Stimulated activated effector memory CD8-positive, alpha-beta T cell treated with anti-CD3 and anti-CD28 coated beads, Interleukin-12 subunit alpha, Interleukin-12 subunit beta, amount 100 ng/mL, for 72 hours (primary cell): ENCODE data around the gene ARFGAP1.

ENCODE experiments used
- ATAC-seq: fragments of 150-1000 bp; cut with Tn5 transposase; 2 replicates; pipeline ENCODE4 v1.10.0; 2021
- DNase-seq, 2 donors: peaks; one replicate each; pipeline ENCODE4 v3.0.0; 2021 to 2022; ENCODE audit warnings: low spot score in 2 of 2
- H3K27ac Mint-ChIP-seq: one replicate; pipeline ENCODE4 v1.8.0; 2022; ENCODE audit warnings: mild to moderate bottlenecking, mixed read lengths
- H3K36me3 Mint-ChIP-seq: one replicate; pipeline ENCODE4 v1.8.0; 2022; ENCODE audit warnings: mild to moderate bottlenecking, mixed read lengths
- H3K4me1 Mint-ChIP-seq: one replicate; pipeline ENCODE4 v1.8.0; 2022; ENCODE audit warnings: mixed read lengths
- H3K4me3 Mint-ChIP-seq: one replicate; pipeline ENCODE4 v1.8.0; 2022; ENCODE audit warnings: mild to moderate bottlenecking, mixed read lengths
- H3K9me3 Mint-ChIP-seq: one replicate; pipeline ENCODE4 v1.8.0; 2022; ENCODE audit warnings: mixed read lengths

The ARFGAP1 gene

GRCh38 chr20:63262836-63263235 is 9.8 kb upstream of the ARFGAP1 start:
- H3K27ac Mint-ChIP-seq, result peak overlapping the region; percentile 85
- DNase-seq (no peak), ATAC-seq (no peak)
- H3K36me3 Mint-ChIP-seq, result no peaks in the 10 kb centered on the region
- H3K4me3 Mint-ChIP-seq, result peak overlapping the region; percentile 35
- no peaks in the 10 kb centered on the region for H3K9me3 Mint-ChIP-seq
- H3K4me1 Mint-ChIP-seq, result peaks cover 9% of the 10 kb centered on the region

- H3K36me3 Mint-ChIP-seq, result no peaks in the 10 kb centered on the region
- H3K4me3 Mint-ChIP-seq, result no peak overlapping the region
- no peaks in the 10 kb centered on the region for H3K9me3 Mint-ChIP-seq
- peaks cover 9% of the 10 kb centered on the region for H3K4me1 Mint-ChIP-seq
- H3K27ac Mint-ChIP-seq, result no peak overlapping the region
- DNase-seq (no peak), ATAC-seq (no peak)
Observed at GRCh38 chr20:63264000-63264399, 8.6 kb upstream of the ARFGAP1 start.

GRCh38 chr20:63264519-63264918 is 8.1 kb upstream of the ARFGAP1 start:
- no peaks in the 10 kb centered on the region for H3K36me3 Mint-ChIP-seq
- ATAC-seq (peak; percentile 31), DNase-seq (no peak)
- H3K4me1 Mint-ChIP-seq, result peaks cover 9% of the 10 kb centered on the region
- H3K4me3 Mint-ChIP-seq, result no peak overlapping the region
- no peak overlapping the region for H3K27ac Mint-ChIP-seq
- no peaks in the 10 kb centered on the region for H3K9me3 Mint-ChIP-seq

GRCh38 chr20:63265891-63266515 is 6.6 kb upstream of the ARFGAP1 start:
- ATAC-seq (no peak), DNase-seq (no peak)
- no peaks in the 10 kb centered on the region for H3K36me3 Mint-ChIP-seq
- H3K4me3 Mint-ChIP-seq, result no peak overlapping the region
- H3K27ac Mint-ChIP-seq, result no peak overlapping the region
- H3K9me3 Mint-ChIP-seq, result no peaks in the 10 kb centered on the region
- H3K4me1 Mint-ChIP-seq, result peaks cover 13% of the 10 kb centered on the region

- no peak overlapping the region for H3K4me3 Mint-ChIP-seq
- ATAC-seq (no peak), DNase-seq (no peak)
- H3K36me3 Mint-ChIP-seq, result no peaks in the 10 kb centered on the region
- H3K27ac Mint-ChIP-seq, result no peak overlapping the region
- H3K4me1 Mint-ChIP-seq, result peaks cover 10% of the 10 kb centered on the region
- no peaks in the 10 kb centered on the region for H3K9me3 Mint-ChIP-seq
Observed at GRCh38 chr20:63267691-63268090, 4.9 kb upstream of the ARFGAP1 start.

- Mint-ChIP-seq H3K4me1 (peaks cover 10% of the 10 kb centered on the region), H3K27ac (no peak overlapping the region), H3K36me3 (no peaks in the 10 kb centered on the region), H3K4me3 (no peak overlapping the region), H3K9me3 (no peaks in the 10 kb centered on the region)
- DNase-seq (no peak), ATAC-seq (no peak)
Observed at GRCh38 chr20:63268256-63268655, 4.4 kb upstream of the ARFGAP1 start.

GRCh38 chr20:63268671-63269439 is 3.8 kb upstream of the ARFGAP1 start:
- DNase-seq (no peak), ATAC-seq (no peak)
- H3K4me1 Mint-ChIP-seq, result peaks cover 16% of the 10 kb centered on the region
- H3K27ac Mint-ChIP-seq, result no peak overlapping the region
- no peaks in the 10 kb centered on the region for H3K36me3 Mint-ChIP-seq
- H3K4me3 Mint-ChIP-seq, result no peak overlapping the region
- no peaks in the 10 kb centered on the region for H3K9me3 Mint-ChIP-seq

- Mint-ChIP-seq H3K27ac (no peak overlapping the region), H3K9me3 (no peaks in the 10 kb centered on the region), H3K4me3 (no peak overlapping the region), H3K4me1 (peaks cover 24% of the 10 kb centered on the region), H3K36me3 (no peaks in the 10 kb centered on the region)
- ATAC-seq, result no peak
- DNase-seq, result no peak
Observed at GRCh38 chr20:63269724-63270123, 2.9 kb upstream of the ARFGAP1 start.

- Mint-ChIP-seq H3K9me3 (no peaks in the 10 kb centered on the region), H3K36me3 (peaks cover 3% of the 10 kb centered on the region), H3K27ac (no peak overlapping the region), H3K4me3 (peak overlapping the region; percentile 86), H3K4me1 (peaks cover 32% of the 10 kb centered on the region)
- DNase-seq (no peak), ATAC-seq (no peak)
Observed at GRCh38 chr20:63270606-63271325, 1.8 kb upstream of the ARFGAP1 start.

- DNase-seq (no peak), ATAC-seq (no peak)
- H3K36me3 Mint-ChIP-seq, result peaks cover 13% of the 10 kb centered on the region
Observed at GRCh38 chr20:63273059-63273579, 506 bp downstream of the ARFGAP1 start.

GRCh38 chr20:63273635-63274380 is 1.2 kb downstream of the ARFGAP1 start:
- Mint-ChIP-seq H3K4me3 (peak overlapping the region; percentile 86), H3K4me1 (peaks cover 32% of the 10 kb centered on the region), H3K36me3 (peaks cover 18% of the 10 kb centered on the region), H3K9me3 (no peaks in the 10 kb centered on the region), H3K27ac (peak overlapping the region; percentile 96)
- DNase-seq (no peak), ATAC-seq (no peak)

More at GRCh38 chr20:63273059-63273579, 506 bp downstream of the ARFGAP1 start:
- Mint-ChIP-seq H3K9me3 (no peaks in the 10 kb centered on the region), H3K4me3 (peak overlapping the region; percentile 86), H3K4me1 (peaks cover 32% of the 10 kb centered on the region), H3K27ac (peak overlapping the region; percentile 96)

GRCh38 chr20:63274381-63275228 is 2.0 kb downstream of the ARFGAP1 start:
- Mint-ChIP-seq H3K27ac (peak overlapping the region; percentile 58), H3K9me3 (no peaks in the 10 kb centered on the region), H3K4me1 (peaks cover 32% of the 10 kb centered on the region), H3K4me3 (peak overlapping the region; percentile 86), H3K36me3 (peaks cover 26% of the 10 kb centered on the region)
- ATAC-seq (no peak), DNase-seq (no peak)

- no peak for DNase-seq
- peak overlapping the region; percentile 58 for H3K27ac Mint-ChIP-seq
- peaks cover 38% of the 10 kb centered on the region for H3K36me3 Mint-ChIP-seq
- no peaks in the 10 kb centered on the region for H3K9me3 Mint-ChIP-seq
- H3K4me3 Mint-ChIP-seq, result no peak overlapping the region
- ATAC-seq, result no peak
- H3K4me1 Mint-ChIP-seq, result peaks cover 30% of the 10 kb centered on the region
Observed at GRCh38 chr20:63275825-63276224, 3.2 kb downstream of the ARFGAP1 start.

GRCh38 chr20:63276956-63277355 is 4.3 kb downstream of the ARFGAP1 start:
- Mint-ChIP-seq H3K9me3 (no peaks in the 10 kb centered on the region), H3K27ac (no peak overlapping the region), H3K4me3 (no peak overlapping the region), H3K4me1 (peaks cover 22% of the 10 kb centered on the region), H3K36me3 (peaks cover 41% of the 10 kb centered on the region)
- no peak for DNase-seq
- ATAC-seq, result no peak
